ENCODE data around the gene MGLL. TPM values are rescaled to one million over a fixed set of nuclear protein-coding genes. Genes with fewer than 3 reads are reported as not detected.

MGLL gene
- total and polyA plus RNA-seq, 2 donors (not counting 1 experiment from before 2014, with no cell fraction given), result 1.7 to 6.9 TPM

DNA sequence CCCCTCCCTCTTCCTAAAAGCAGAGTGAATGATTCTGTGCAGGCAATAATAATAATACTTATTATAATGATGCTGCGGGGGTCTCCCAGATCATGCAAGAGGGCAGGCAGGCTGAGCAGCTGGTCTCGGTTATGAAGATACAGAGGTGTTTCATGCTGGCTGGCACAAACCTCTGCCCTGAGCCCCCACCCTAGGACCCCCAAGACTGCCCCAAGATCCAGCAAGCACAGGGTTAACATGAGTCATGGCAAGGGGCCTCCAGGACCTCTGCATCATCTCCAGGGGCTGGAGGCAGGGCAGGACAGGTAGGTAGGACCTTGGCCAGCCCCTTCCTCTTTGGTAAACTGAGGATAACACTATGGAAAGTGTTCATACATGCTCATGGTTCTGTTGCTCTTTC lies 2.7 kb downstream of the MGLL start:
- no peak overlapping the region for H3K4me3 Mint-ChIP-seq
- intact Hi-C loops (cut with micrococcal nuclease), result loop anchor here (5.0 kb wide), 2 partner anchors 67 to 122 kb away; no protein-coding TSS in a partner anchor
- no peaks in the 10 kb centered on the region for H3K9me3 Mint-ChIP-seq (ENCODE audit: insufficient read depth)
- POLR2A ChIA-PET, result no interaction called here
- Histone ChIP-seq H4K20me1 (ENCODE audit: control insufficient read depth, insufficient read depth, low read length, poor library complexity, severe bottlenecking) (no peaks in the 10 kb centered on the region), H3K27me3 (replicated peaks in 1 of 4; ENCODE audit: control extremely low read depth in 1 of 4, control insufficient read depth in 3 of 4, insufficient read depth in 4 of 4, low read length in 3 of 4) (peaks cover 0 to 19% (median 6%) of the 10 kb centered on the region in 4 experiments), H3K4me1 (ENCODE audit: control insufficient read depth in 2 of 2, insufficient read depth in 2 of 2, low read length in 2 of 2) (peaks cover 14 to 21% of the 10 kb centered on the region in 2 donors), H3K9ac (ENCODE audit: low read length) (no peak overlapping the region), H2AFZ (ENCODE audit: insufficient read depth, low read depth, low read length, poor library complexity, severe bottlenecking) (no peak overlapping the region), H3K9me3 (ENCODE audit: control extremely low read depth in 1 of 3, control insufficient read depth in 2 of 3, insufficient read depth in 1 of 3, low read length in 2 of 3) (no peaks in the 10 kb centered on the region), H3K79me2 (ENCODE audit: control insufficient read depth, insufficient read depth, low read length) (no peaks in the 10 kb centered on the region), H3K36me3 (replicated peaks in 1 of 2; ENCODE audit: control extremely low read depth in 1 of 2, control insufficient read depth in 1 of 2, extremely low read depth in 1 of 2, insufficient read depth in 2 of 2, low read length in 1 of 2) (no peaks in the 10 kb centered on the region), H3K4me3 (ENCODE audit: control extremely low read depth in 1 of 5, extremely low read depth in 1 of 5, insufficient read depth in 1 of 5, low read depth in 2 of 5, low read length in 4 of 5) (no peak overlapping the region), H3K27ac (ENCODE audit: low read length in 2 of 2) (no peak overlapping the region), H3K4me2 (replicated peaks; ENCODE audit: low read depth, low read length, poor library complexity, severe bottlenecking) (no peak overlapping the region)
- no peak overlapping the region for H3K27ac Mint-ChIP-seq
- CTCF ChIA-PET, result no interaction called here
- TF ChIP-seq EZH2 (IDR thresholded peaks at IDR 0.05; ENCODE audit: borderline replicate concordance, insufficient read depth, low read depth, low read length, poor library complexity, severe bottlenecking), result no peak
- TF ChIP-seq, protein P1, sequence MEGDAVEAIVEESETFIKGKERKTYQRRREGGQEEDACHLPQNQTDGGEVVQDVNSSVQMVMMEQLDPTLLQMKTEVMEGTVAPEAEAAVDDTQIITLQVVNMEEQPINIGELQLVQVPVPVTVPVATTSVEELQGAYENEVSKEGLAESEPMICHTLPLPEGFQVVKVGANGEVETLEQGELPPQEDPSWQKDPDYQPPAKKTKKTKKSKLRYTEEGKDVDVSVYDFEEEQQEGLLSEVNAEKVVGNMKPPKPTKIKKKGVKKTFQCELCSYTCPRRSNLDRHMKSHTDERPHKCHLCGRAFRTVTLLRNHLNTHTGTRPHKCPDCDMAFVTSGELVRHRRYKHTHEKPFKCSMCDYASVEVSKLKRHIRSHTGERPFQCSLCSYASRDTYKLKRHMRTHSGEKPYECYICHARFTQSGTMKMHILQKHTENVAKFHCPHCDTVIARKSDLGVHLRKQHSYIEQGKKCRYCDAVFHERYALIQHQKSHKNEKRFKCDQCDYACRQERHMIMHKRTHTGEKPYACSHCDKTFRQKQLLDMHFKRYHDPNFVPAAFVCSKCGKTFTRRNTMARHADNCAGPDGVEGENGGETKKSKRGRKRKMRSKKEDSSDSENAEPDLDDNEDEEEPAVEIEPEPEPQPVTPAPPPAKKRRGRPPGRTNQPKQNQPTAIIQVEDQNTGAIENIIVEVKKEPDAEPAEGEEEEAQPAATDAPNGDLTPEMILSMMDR (IDR thresholded peaks at IDR 0.05), result no peak
- peaks cover 21% of the 10 kb centered on the region for H3K4me1 Mint-ChIP-seq
- WGBS (ENCODE audit: insufficient coverage), result 100% methylated on average over 2 of the region's 2 CpGs
- ATAC-seq (ENCODE audit: low read depth) (no peak), DNase-seq (no peak)
- peaks cover 17% of the 10 kb centered on the region for H3K27me3 Mint-ChIP-seq

DNA sequence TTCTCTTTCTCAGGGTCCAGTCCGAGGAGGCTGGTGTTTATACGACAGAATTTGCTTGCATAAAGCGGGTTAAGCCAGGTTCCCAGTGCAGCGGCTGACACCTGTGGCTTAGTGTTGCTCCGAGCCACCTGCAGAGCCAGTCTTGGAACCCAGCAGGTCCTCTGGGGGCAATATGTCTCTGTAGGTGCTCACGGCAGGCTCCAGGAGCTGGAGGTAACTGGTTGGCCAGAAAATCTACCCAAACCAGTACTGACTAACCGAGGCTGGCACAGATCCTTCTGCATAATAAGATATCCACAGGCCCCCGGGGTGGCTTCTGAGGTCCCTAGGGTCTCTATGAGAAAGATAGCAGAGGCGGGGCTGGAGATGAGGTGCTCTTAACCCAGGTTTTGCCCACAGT lies 3.2 kb downstream of the MGLL start:
- Histone ChIP-seq H3K27me3 (replicated peaks in 1 of 4; ENCODE audit: control extremely low read depth in 1 of 4, control insufficient read depth in 3 of 4, insufficient read depth in 4 of 4, low read length in 3 of 4) (peaks cover 0 to 17% (median 6%) of the 10 kb centered on the region in 4 experiments), H3K4me1 (ENCODE audit: control insufficient read depth in 2 of 2, insufficient read depth in 2 of 2, low read length in 2 of 2) (peaks cover 14 to 21% of the 10 kb centered on the region in 2 donors), H2AFZ (ENCODE audit: insufficient read depth, low read depth, low read length, poor library complexity, severe bottlenecking) (no peak overlapping the region), H3K9ac (ENCODE audit: low read length) (no peak overlapping the region), H3K9me3 (ENCODE audit: control extremely low read depth in 1 of 3, control insufficient read depth in 2 of 3, insufficient read depth in 1 of 3, low read length in 2 of 3) (no peaks in the 10 kb centered on the region), H3K27ac (ENCODE audit: low read length in 2 of 2) (no peak overlapping the region), H4K20me1 (ENCODE audit: control insufficient read depth, insufficient read depth, low read length, poor library complexity, severe bottlenecking) (no peaks in the 10 kb centered on the region), H3K4me3 (ENCODE audit: control extremely low read depth in 1 of 5, extremely low read depth in 1 of 5, insufficient read depth in 1 of 5, low read depth in 2 of 5, low read length in 4 of 5) (no peak overlapping the region), H3K36me3 (replicated peaks in 1 of 2; ENCODE audit: control extremely low read depth in 1 of 2, control insufficient read depth in 1 of 2, extremely low read depth in 1 of 2, insufficient read depth in 2 of 2, low read length in 1 of 2) (no peaks in the 10 kb centered on the region), H3K79me2 (ENCODE audit: control insufficient read depth, insufficient read depth, low read length) (no peaks in the 10 kb centered on the region), H3K4me2 (replicated peaks; ENCODE audit: low read depth, low read length, poor library complexity, severe bottlenecking) (no peak overlapping the region)
- Mint-ChIP-seq H3K9me3 (ENCODE audit: insufficient read depth) (no peaks in the 10 kb centered on the region), H3K27ac (no peak overlapping the region), H3K27me3 (peaks cover 14% of the 10 kb centered on the region), H3K4me3 (no peak overlapping the region), H3K4me1 (peaks cover 21% of the 10 kb centered on the region)
- 94% methylated on average over 5 of the region's 9 CpGs for WGBS (ENCODE audit: insufficient coverage)
- TF ChIP-seq EZH2 (IDR thresholded peaks at IDR 0.05; ENCODE audit: borderline replicate concordance, insufficient read depth, low read depth, low read length, poor library complexity, severe bottlenecking), result no peak
- TF ChIP-seq, protein P1 (IDR thresholded peaks at IDR 0.05), result no peak
- DNase-seq (no peak), ATAC-seq (ENCODE audit: low read depth) (no peak)
- ChIA-PET CTCF (no interaction called here), POLR2A (no interaction called here)
- intact Hi-C loops (cut with micrococcal nuclease), result no loop called here
